GM18502 (cell line): ENCODE data around the gene SLC12A3.

Experiments
- ATAC-seq: cut with Tn5 transposase; IDR thresholded peaks from one replicate; pipeline ENCODE4 v1.9.1; 2021; ENCODE audit warnings: mild to moderate bottlenecking; ENCODE audit not compliant: unreplicated experiment, poor library complexity

The SLC12A3 gene

DNA sequence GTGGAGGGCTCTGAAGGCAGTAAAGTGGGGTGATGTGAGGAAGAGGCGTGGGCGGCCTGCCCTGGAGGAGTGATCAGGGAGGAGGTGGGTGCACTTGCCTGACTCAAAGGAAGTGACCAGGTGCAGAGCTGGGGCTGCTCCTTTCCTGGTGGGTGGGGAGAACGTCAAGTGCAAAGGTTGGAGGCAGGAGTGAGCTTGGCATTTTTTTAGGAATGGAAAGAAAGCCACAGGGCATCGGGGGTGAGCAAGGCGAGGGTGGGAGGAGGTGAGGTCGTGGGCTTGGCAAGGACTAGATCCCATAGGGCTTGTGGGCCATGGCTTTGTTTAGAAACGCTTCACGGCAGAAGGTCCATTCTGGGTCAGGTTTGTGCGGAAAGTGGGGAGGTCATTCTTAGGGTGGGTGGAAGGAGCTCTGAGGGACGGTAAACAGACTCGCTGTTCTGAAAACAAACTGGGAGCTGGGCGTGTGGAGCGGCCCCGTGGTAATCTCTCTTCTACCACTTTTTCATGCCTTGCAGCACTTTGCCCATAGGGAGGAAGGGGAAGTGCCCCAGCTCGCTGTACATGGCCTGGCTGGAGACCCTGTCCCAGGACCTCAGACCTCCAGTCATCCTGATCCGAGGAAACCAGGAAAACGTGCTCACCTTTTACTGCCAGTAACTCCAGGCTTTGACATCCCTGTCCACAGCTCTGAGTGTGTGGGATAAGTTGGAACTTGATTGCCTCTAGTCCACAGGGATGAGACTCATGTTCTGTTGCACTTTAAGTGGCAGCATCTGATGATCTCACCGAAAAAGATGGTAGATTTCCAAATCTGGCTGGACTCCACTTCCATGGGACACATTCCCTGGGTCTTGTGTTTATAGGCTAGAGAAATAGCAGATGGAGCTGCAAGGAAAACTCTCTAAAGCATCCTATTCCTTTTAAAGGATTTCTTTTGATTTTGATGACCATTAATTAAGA, 48.0 kb downstream of the SLC12A3 start:
- ATAC-seq, result no peak

- no peak for ATAC-seq
Measured at GRCh38 chr16:56914896-56915295, 49.9 kb downstream of the SLC12A3 start.

GRCh38 chr16:56915336-56916119, 50.5 kb downstream of the SLC12A3 start:
- ATAC-seq, result no peak

- ATAC-seq, result peak; percentile 79
Measured at GRCh38 chr16:56916571-56917403, 51.8 kb downstream of the SLC12A3 start.

GRCh38 chr16:56918467-56919012, 53.5 kb downstream of the SLC12A3 start:
- ATAC-seq, result no peak

DNA sequence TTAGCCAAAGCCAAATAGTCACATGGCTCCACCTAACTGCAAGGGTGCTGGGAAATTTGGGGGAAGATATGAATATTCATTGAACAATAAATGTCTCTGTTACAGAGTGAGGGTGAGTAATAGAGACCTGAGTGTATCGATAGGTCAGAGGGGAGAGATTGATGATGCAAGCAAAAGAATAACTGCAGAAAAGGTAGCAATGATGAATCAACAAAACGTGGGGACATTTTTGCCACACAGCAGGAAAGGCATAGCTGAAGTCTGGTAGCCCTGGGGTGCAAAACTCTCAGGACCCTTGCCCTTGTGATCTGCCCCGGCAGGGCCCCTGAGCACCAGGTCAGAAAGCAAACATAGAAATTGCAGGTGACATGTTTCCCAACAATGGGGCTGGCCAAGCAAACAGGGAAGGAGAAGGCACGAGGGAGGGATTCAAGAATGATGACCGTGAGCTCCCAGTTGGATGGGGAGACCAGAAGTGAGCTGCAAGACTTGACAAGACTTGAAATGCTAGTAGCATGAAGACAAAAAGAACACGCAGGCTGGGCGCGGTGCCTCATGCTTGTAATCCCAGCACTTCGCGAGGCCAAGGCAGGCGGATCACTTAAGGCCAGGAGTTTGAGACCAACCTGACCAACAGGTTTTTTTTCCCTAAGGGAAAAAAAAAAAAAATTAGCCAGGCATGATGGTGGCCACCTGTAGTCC, 54.2 kb downstream of the SLC12A3 start:
- no peak for ATAC-seq

GRCh38 chr16:56921571-56921970, 56.6 kb downstream of the SLC12A3 start:
- no peak for ATAC-seq

DNA sequence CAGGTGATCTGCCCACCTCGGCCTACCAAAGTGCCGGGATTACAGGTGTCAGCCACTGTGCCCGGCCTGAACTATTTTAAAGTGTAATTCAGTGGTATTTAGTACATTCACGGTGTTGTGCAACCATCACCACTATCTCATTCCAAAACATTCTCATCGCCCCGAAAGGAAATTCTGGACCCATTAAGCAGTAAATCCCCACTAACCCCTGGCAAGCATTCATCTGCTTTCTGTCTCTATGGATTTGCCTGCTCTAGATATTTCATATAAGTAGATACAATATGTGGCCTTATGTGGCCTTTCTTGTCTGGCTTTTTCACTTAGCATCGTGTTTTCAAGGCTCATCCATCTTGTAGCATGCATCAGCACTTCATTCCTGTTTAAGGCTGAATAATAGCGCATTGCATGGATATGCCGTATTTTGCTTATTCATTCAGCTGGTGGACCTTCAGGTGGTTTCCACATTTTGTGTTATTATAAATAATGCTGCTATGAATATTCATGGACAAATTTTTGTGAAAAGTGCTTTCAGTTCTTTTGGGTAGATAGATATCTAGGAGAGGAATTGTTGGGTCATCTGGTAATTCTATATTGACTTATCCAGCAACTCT, 58.6 kb downstream of the SLC12A3 start:
- ATAC-seq, result no peak

DNA sequence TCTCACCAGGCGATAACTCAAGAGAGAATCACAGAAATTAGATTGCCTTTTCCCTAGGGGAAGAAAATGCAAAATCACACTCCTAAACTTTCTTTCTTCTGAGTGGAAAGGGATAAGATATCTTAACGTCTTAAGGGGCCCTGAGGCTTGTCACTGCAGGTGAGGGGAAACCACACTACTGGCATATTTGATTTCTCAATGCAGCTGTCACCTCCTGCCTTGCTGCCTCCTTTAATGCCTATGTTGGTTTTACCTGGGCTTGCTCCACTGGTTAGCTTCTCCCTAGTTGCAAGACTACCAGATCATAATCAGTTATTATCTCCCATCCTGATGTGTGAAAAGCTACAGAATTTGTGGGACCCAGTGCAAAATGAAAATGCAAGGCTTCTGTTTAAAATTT, 62.5 kb downstream of the SLC12A3 start:
- no peak for ATAC-seq

- ATAC-seq, result no peak
Measured at GRCh38 chr16:56929639-56930038, 64.6 kb downstream of the SLC12A3 start.

GRCh38 chr16:56930486-56931270, 65.7 kb downstream of the SLC12A3 start:
- ATAC-seq, result no peak

- peak; percentile 47 for ATAC-seq
Measured at GRCh38 chr16:56931271-56931891, 66.4 kb downstream of the SLC12A3 start.

GRCh38 chr16:56931892-56932720, 67.1 kb downstream of the SLC12A3 start, which contains the start of gene HERPUD1:
TSS of gene HERPUD1 (plus strand) at chr16:56932142. CDS start at chr16:56932245, 103 bp downstream.
- ATAC-seq, result peak; percentile 90

DNA sequence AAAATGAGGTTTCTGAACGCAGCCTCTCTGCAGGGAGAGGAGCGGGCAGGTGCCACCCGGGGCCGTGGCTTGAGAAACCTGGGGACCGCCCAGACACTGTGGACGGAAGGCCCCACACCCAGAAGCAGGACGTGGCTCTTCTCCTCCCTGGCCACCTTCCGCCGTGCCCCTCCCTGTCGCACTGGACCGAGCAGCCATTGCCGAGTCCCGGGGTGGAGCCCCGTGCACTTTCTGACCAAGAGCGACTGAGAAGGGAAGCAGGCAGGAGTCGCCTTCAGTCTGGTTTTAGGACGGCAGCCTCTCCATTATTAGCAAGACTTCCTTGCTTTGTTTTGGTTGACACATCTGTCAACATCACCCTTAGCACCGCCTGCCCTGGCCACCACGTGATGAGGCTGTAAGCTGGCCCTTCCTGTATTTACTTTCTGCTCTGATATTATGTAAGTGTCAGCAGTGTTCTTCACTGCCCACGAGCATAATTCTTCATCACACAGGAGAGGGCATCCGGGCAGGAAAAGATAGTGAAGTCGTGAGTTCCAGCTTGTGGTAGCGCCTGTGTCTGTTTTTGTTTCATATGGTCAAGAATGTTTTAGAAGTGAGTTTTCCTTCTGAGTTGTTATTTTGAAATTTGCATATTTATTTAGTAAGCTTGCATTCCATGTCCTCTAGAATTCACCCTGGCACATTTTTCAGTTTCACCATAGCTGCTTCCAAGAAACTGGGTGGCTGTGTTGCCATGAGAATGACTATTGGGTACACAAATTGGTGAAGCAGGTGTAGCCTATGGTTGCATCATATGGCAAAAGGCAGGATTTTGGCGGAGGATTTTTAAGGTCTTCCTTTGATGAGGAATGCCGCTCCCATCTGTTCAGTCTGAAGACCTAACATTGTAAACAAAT, 68.0 kb downstream of the SLC12A3 start:
- peak; percentile 12 for ATAC-seq

DNA sequence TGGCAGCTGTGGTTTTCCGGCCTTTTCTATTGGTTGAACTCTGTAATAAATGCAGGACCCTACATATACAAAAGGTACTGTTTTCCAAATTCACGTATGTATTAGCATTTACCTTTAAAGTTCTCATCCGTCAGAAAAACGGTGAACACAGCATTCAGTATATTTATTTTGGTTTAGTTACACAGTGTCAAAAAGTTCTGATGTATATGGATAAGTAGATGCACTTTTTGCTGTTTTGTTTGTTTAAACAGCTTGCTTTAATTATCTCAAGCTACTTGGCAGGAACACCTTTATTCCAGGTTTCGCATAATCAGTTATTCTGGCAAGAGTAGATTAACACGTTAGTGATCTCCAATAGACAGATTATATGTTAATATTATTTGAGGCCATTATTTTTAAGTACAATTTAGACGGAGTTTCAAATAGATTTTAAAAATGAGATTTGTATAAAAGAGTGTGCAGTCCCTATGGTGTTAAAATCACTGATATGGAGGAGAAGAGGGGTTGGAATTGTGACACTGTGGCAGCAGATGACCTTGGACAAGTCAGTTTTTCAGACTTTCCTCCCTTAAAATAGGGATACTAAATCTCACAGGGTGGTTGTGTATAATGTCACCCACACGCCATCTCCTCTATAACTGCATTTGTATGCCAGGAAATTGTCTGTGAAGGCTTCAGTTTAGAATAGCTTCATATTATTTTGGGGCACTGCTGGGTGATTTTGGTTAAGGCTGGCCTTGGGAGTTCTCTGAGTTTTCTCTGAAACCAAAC, 69.0 kb downstream of the SLC12A3 start:
- no peak for ATAC-seq
